ENCODE measurements around the gene NPAS3.

Gene NPAS3

GRCh38 chr14:32938719-32939253 is at the start of gene NPAS3:
TSS of gene NPAS3 (plus strand) at chr14:32938879.
- DNase-seq: no peak

- DNase-seq: no peak
Observed at GRCh38 chr14:32896979-32897697, 41.5 kb upstream of the NPAS3 start.

GRCh38 chr14:32897698-32898064 is 41.0 kb upstream of the NPAS3 start:
- DNase-seq: no peak

GRCh38 chr14:32898876-32899275 is 39.8 kb upstream of the NPAS3 start:
- no peak for DNase-seq

- DNase-seq: no peak
Observed at GRCh38 chr14:32900547-32900946, 38.1 kb upstream of the NPAS3 start.

GRCh38 chr14:32905013-32905412 is 33.7 kb upstream of the NPAS3 start:
- DNase-seq: no peak

- DNase-seq: no peak
Observed at GRCh38 chr14:32906672-32907071, 32.0 kb upstream of the NPAS3 start.

- no peak for DNase-seq
Observed at GRCh38 chr14:32908196-32909084, 30.2 kb upstream of the NPAS3 start.

- no peak for DNase-seq
Observed at GRCh38 chr14:32913725-32914124, 25.0 kb upstream of the NPAS3 start.

- no peak for DNase-seq
Observed at GRCh38 chr14:32914391-32914790, 24.3 kb upstream of the NPAS3 start.

- DNase-seq: no peak
Observed at GRCh38 chr14:32920696-32921276, 17.9 kb upstream of the NPAS3 start.

- no peak for DNase-seq
Observed at GRCh38 chr14:32925439-32925838, 13.2 kb upstream of the NPAS3 start.

- no peak for DNase-seq
Observed at GRCh38 chr14:32932302-32932913, 6.3 kb upstream of the NPAS3 start.

- no peak for DNase-seq
Observed at GRCh38 chr14:32932914-32933628, 5.6 kb upstream of the NPAS3 start.

- no peak for DNase-seq
Observed at GRCh38 chr14:32933629-32934072, 5.0 kb upstream of the NPAS3 start.

GRCh38 chr14:32934073-32934880 is 4.4 kb upstream of the NPAS3 start:
- DNase-seq: no peak

GRCh38 chr14:32934881-32935633 is 3.6 kb upstream of the NPAS3 start:
- no peak for DNase-seq

GRCh38 chr14:32939254-32940065 is 781 bp downstream of the NPAS3 start:
- DNase-seq: no peak

- DNase-seq: no peak
Observed at GRCh38 chr14:32940066-32940651, 1.5 kb downstream of the NPAS3 start.
